ENCODE results near the gene SLC25A29.
"Not testable (repeated sequence)": the region's sequence is repeated elsewhere in the genome, so short reads cannot be mapped to it uniquely, and the experiment has no call there.

- TF ChIP-seq EZH2 (IDR thresholded peaks at IDR 0.05); FOXP2 (optimal IDR thresholded peaks at IDR 0.05; ENCODE audit: control extremely low read depth, extremely low read length, insufficient read depth): not testable (repeated sequence)
- TF ChIP-seq POLR2AphosphoS5 (IDR thresholded peaks at IDR 0.05; ENCODE audit: borderline replicate concordance, low read depth, low read length), result peak; percentile 15; the same call in 1 of the 2 replicates
Observed at GRCh38 chr14:100308427-100308792, 2.2 kb upstream of the SLC25A29 start.
